Measurements from ENCODE around the gene RFTN2.
"Not testable (repeated sequence)": the region's sequence is repeated elsewhere in the genome, so short reads cannot be mapped to it uniquely, and the experiment has no call there.

The RFTN2 gene

GRCh38 chr2:197620133-197620532 lies 55.3 kb downstream of the RFTN2 start:
- in situ Hi-C loops (cut with HindIII; ENCODE audit: low pct_ligation_motif_present, low pct_unique_long_range_greater_than_20kb, low sequenced_read_pairs), result no loop called here
- no peak for DNase-seq

GRCh38 chr2:197615016-197615652 lies 60.3 kb downstream of the RFTN2 start:
- in situ Hi-C loops (cut with HindIII; ENCODE audit: low pct_ligation_motif_present, low pct_unique_long_range_greater_than_20kb, low sequenced_read_pairs), result no loop called here
- no peak for DNase-seq

- no peak for DNase-seq
- in situ Hi-C loops (cut with HindIII; ENCODE audit: low pct_ligation_motif_present, low pct_unique_long_range_greater_than_20kb, low sequenced_read_pairs), result no loop called here
Observed at GRCh38 chr2:197614532-197614931, 60.9 kb downstream of the RFTN2 start.

GRCh38 chr2:197613509-197613987 lies 61.8 kb downstream of the RFTN2 start:
- no peak for DNase-seq
- in situ Hi-C loops (cut with HindIII; ENCODE audit: low pct_ligation_motif_present, low pct_unique_long_range_greater_than_20kb, low sequenced_read_pairs), result no loop called here

GRCh38 chr2:197606180-197606579 lies 69.2 kb downstream of the RFTN2 start:
- DNase-seq, result no peak
- in situ Hi-C loops (cut with HindIII; ENCODE audit: low pct_ligation_motif_present, low pct_unique_long_range_greater_than_20kb, low sequenced_read_pairs), result no loop called here

GRCh38 chr2:197604117-197604860 lies 71.1 kb downstream of the RFTN2 start:
- no peak for DNase-seq
- in situ Hi-C loops (cut with HindIII; ENCODE audit: low pct_ligation_motif_present, low pct_unique_long_range_greater_than_20kb, low sequenced_read_pairs), result no loop called here

GRCh38 chr2:197601726-197602125 lies 73.7 kb downstream of the RFTN2 start:
- in situ Hi-C loops (cut with HindIII; ENCODE audit: low pct_ligation_motif_present, low pct_unique_long_range_greater_than_20kb, low sequenced_read_pairs), result no loop called here
- no peak for DNase-seq

GRCh38 chr2:197600306-197600705 lies 75.1 kb downstream of the RFTN2 start:
- DNase-seq, result no peak
- in situ Hi-C loops (cut with HindIII; ENCODE audit: low pct_ligation_motif_present, low pct_unique_long_range_greater_than_20kb, low sequenced_read_pairs), result no loop called here

- in situ Hi-C loops (cut with HindIII; ENCODE audit: low pct_ligation_motif_present, low pct_unique_long_range_greater_than_20kb, low sequenced_read_pairs), result no loop called here
- DNase-seq, result peak; percentile 39
Observed at GRCh38 chr2:197599285-197599965, 76.0 kb downstream of the RFTN2 start.

- no peak for DNase-seq
- in situ Hi-C loops (cut with HindIII; ENCODE audit: low pct_ligation_motif_present, low pct_unique_long_range_greater_than_20kb, low sequenced_read_pairs), result no loop called here
Observed at GRCh38 chr2:197598450-197598849, 76.9 kb downstream of the RFTN2 start.

GRCh38 chr2:197597166-197597565 lies 78.2 kb downstream of the RFTN2 start:
- in situ Hi-C loops (cut with HindIII; ENCODE audit: low pct_ligation_motif_present, low pct_unique_long_range_greater_than_20kb, low sequenced_read_pairs), result no loop called here
- no peak for DNase-seq

- in situ Hi-C loops (cut with HindIII; ENCODE audit: low pct_ligation_motif_present, low pct_unique_long_range_greater_than_20kb, low sequenced_read_pairs), result no loop called here
- DNase-seq, result no peak
Observed at GRCh38 chr2:197596766-197597165, 78.6 kb downstream of the RFTN2 start.

GRCh38 chr2:197591339-197592072 lies 83.9 kb downstream of the RFTN2 start:
- in situ Hi-C loops (cut with HindIII; ENCODE audit: low pct_ligation_motif_present, low pct_unique_long_range_greater_than_20kb, low sequenced_read_pairs), result no loop called here
- no peak for DNase-seq

- DNase-seq; in situ Hi-C loops (cut with HindIII; ENCODE audit: low pct_ligation_motif_present, low pct_unique_long_range_greater_than_20kb, low sequenced_read_pairs): not testable (repeated sequence)
Observed at GRCh38 chr2:197587255-197587654, 88.1 kb downstream of the RFTN2 start.

GRCh38 chr2:197580166-197580565 lies 95.2 kb downstream of the RFTN2 start:
- in situ Hi-C loops (cut with HindIII; ENCODE audit: low pct_ligation_motif_present, low pct_unique_long_range_greater_than_20kb, low sequenced_read_pairs); DNase-seq: not testable (repeated sequence)

GRCh38 chr2:197578294-197578693 lies 97.1 kb downstream of the RFTN2 start:
- in situ Hi-C loops (cut with HindIII; ENCODE audit: low pct_ligation_motif_present, low pct_unique_long_range_greater_than_20kb, low sequenced_read_pairs); DNase-seq: not testable (repeated sequence)

GRCh38 chr2:197577446-197577845 lies 97.9 kb downstream of the RFTN2 start:
- DNase-seq, result no peak
- in situ Hi-C loops (cut with HindIII; ENCODE audit: low pct_ligation_motif_present, low pct_unique_long_range_greater_than_20kb, low sequenced_read_pairs), result no loop called here

- no peak for DNase-seq
- in situ Hi-C loops (cut with HindIII; ENCODE audit: low pct_ligation_motif_present, low pct_unique_long_range_greater_than_20kb, low sequenced_read_pairs), result no loop called here
Observed at GRCh38 chr2:197576631-197577030, 98.8 kb downstream of the RFTN2 start.

GRCh38 chr2:197575987-197576386 lies 99.4 kb downstream of the RFTN2 start:
- no peak for DNase-seq

More at GRCh38 chr2:197575987-197576386, 99.4 kb downstream of the RFTN2 start:
- in situ Hi-C loops (cut with HindIII; ENCODE audit: low pct_ligation_motif_present, low pct_unique_long_range_greater_than_20kb, low sequenced_read_pairs), result no loop called here

Measured in ACHN (cell line).